GM21529 (cell line): ENCODE results near the gene MTHFSD.

Experiments used
- ATAC-seq: cut with Tn5 transposase; IDR thresholded peaks from one replicate; pipeline ENCODE4 v1.9.1; 2021; ENCODE audit not compliant: unreplicated experiment

MTHFSD gene

DNA sequence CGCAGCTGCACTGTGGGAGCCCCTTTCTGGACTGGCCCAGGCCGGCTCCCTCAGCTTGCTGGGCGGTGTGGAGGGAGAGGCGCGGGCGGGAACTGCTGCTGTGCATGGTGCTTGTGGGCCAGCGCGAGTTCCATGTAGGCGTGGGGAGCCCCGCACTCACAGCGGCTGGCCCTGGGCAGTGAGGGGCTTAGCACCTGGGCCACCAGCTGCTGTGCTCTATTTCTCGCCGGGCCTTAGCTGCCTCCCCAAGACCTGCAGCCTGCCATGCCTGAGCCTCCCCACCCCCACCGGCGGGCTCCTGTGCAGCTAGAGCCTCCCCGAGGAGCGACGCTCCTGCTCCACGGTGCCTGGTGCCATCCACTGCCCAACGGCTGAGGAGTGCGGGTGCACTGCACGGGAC is 1.7 kb downstream of the MTHFSD start:
- ATAC-seq, result no peak

DNA sequence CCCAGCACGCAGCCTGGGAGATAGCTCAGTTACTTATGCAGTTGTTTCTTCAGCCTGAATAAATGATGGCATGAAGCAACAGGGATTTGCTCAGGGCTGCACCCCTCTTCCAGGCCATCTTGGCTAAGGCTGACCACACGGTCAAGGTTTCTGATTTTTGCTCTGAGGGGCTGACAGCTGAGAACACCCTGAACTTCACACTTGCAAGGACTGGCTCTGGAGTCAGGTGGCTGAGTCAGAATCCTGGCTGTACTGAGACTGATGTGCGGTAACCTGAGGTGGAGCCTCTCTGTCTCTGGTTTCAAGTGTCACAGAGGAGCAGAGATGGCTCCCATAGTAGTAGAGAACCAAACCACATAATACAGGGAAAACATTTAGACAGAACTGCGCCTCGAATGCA is 4.8 kb downstream of the MTHFSD start:
- no peak for ATAC-seq

- ATAC-seq, result no peak
These were observed 5.2 kb downstream of the MTHFSD start for GRCh38 chr16:86549893-86550190.

DNA sequence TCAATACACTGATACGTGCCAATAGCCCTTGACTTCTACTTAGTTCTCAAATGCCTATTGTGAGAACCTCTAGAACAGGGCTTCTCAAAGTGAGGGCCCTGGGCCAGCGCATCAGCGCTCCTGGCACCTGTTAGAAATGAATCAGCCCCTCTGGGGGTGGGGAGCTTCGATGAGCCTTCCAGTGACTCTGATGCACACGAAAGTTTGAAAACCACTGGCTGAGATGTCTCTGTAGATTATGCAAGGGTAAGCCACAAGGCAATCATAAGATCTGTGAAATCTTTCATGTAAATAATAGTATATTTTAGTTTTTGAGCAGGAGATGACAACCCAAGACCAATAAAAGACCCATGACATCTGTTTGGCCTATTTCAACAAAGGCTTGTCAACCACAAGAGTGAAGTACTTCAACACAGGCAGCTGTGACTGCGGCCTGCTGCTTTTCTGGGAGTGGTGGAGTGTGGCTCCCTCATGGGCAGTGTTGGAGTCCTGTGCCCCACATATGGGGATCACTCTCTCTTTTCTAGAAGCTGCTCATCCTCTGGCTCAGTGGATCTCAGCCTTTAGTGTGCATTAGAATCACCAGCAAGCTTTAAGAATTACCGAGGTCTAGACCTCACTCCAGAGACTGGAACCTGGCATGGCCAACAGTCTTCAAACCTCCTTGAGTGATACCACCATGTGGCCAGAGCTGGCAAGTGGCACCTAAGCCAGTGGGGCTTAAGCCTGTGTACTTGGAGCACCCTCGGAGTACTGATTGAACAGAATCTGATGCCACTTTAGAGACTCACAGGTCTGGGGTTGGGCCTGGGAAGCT is 5.8 kb downstream of the MTHFSD start:
- no peak for ATAC-seq

- ATAC-seq, result no peak
These were observed 7.7 kb downstream of the MTHFSD start for GRCh38 chr16:86547286-86547685.

- ATAC-seq, result no peak
These were observed 8.4 kb downstream of the MTHFSD start for GRCh38 chr16:86546638-86547013.

GRCh38 chr16:86545954-86546637 is 8.9 kb downstream of the MTHFSD start:
- ATAC-seq, result no peak

- ATAC-seq, result no peak
These were observed 9.6 kb downstream of the MTHFSD start for GRCh38 chr16:86545481-86545880.

GRCh38 chr16:86542756-86543750 is 12.0 kb downstream of the MTHFSD start:
- no peak for ATAC-seq

GRCh38 chr16:86541560-86541959 is 13.5 kb downstream of the MTHFSD start:
- no peak for ATAC-seq

DNA sequence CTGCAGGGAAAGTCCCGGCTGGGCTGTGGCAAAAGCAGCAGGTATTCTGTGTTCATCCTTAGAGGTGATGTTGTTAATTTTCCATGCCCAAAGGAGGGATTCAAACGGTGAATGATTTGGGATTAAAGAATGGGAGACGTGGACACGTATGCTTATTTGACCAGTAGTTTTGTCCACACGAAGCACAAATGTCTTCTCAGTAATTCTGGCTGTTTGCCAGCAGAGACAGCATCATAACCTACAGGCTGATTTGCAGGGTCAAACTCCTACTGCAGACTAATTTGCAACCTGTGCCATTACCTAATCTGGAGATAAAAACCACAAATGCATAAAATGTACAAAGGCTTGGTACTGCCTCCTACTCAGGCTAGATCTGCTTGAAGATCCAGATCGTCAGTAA is 14.1 kb downstream of the MTHFSD start:
- no peak for ATAC-seq

DNA sequence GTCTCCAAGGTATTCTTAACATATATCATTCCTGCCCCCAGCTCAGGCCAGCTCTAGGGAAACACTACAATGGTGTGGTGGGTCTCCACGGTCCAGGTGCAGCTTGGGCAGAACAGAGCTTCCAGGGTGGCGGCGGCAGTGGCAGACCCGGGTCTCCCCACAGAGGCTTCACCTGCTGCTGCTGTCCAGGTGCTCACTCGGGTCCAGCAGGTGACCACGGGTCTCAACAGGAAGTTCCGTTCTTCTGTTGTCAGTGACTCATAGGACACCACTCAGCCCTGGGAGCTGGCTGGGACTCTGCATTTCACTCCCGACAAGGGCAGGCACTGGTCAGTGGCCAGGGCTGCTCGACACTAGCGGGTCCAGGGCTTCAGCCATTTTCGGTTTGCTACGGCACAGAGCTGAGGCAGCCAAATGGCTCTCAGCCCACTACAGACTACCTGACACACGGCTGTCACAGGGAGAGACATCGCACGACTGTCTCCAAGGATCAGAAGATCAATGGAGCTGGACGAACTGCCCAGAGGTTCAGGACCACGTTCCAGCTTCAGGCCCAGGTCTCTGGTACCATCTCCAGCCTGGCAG is 16.7 kb downstream of the MTHFSD start:
- no peak for ATAC-seq

DNA sequence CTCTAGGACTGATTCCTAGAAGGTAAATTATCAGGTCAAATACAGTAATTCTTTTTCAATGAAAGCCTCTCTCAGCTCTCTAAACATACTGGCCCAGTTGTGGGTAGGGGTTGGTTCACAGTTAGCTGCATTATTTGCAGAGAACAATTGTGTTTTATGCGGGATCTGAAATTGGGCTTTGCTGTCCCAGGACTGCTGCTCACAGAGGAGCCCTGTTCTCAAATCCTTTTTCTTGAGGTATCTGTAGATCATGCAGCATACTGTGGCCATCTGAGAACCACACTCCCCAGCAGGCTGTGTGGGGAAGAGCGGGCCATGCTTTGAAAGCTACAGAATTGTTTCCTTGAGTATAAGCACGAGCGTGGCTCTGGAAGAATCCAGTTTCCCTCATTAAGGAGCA is 17.5 kb downstream of the MTHFSD start:
- ATAC-seq, result no peak

DNA sequence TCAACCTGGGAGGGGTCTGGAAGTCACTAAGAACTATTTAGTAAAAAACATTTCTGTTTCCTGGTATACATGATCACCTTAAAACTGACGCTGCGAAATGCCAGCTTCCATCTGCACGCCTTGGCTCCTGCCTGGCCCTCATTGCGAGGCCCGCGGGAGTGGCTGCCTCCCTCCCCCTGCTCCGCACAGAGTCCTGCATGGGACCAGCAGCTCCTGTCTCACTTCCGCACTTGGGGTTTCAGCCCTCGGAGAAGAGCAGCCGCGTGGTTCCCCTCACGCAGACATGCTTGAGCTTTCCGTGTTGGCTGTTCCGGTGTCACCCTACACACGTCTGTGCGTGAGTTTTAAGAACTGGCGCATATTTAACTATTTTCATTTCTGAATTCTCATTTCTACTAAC is 18.4 kb downstream of the MTHFSD start:
- ATAC-seq, result no peak

GRCh38 chr16:86534779-86535615 is 20.0 kb downstream of the MTHFSD start:
- ATAC-seq, result no peak

GRCh38 chr16:86533767-86534351 is 21.2 kb downstream of the MTHFSD start:
- no peak for ATAC-seq

DNA sequence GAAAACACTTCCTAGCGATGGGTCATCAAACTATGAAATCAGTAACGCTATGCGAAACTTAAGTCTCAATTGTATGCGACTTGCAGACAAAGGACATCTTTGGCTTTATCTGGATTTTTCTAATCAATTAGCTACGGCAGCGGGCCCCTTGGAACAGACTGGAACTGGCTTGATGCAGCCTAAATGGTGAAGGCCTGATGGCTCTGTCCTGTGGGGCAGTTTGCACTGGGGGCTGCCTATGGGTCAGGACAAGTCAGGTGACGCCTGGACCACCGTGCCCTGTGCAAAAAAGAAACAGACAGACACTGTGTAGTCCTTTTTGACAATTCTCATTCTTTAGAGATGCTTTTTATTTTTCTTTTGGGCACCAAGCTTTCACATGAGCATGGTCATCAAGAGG is 22.0 kb downstream of the MTHFSD start:
- no peak for ATAC-seq

GRCh38 chr16:86532526-86532815 is 22.6 kb downstream of the MTHFSD start:
- no peak for ATAC-seq

GRCh38 chr16:86531641-86532525 is 23.2 kb downstream of the MTHFSD start:
- no peak for ATAC-seq
